Right lobe of liver (tissue), 6 donors: ENCODE data around the gene HINT2. TPM values are rescaled to one million over a fixed set of nuclear protein-coding genes. Genes with fewer than 3 reads are reported as not detected.
A peak's percentile ranks its signal among the peaks of the same experiment; 100 is the strongest.

Experiments used
- ATAC-seq, 4 donors: fragments of 200-7000 bp; cut with Tn5 transposase; one replicate each; pipeline ENCODE4 v1.9.1; 2020; ENCODE audit warnings: mild to moderate bottlenecking in 4 of 4, moderate library complexity in 4 of 4
- DNase-seq, 3 donors: peaks; one replicate each; pipeline ENCODE4 v3.0.0-alpha.2; 2020
- H3K27ac ChIP-seq, 3 donors: fragments of 200-600 bp; one replicate each; pipeline ENCODE4 v1.8.0; 2022
- H3K27me3 ChIP-seq, 2 donors: fragments of 200-600 bp; one replicate each; pipeline ENCODE4 v1.8.0; 2022
- H3K36me3 ChIP-seq, 4 donors: fragments of 200-600 bp; sonication (generic) in 1 of 4; one replicate each; pipeline versions ENCODE4 v1.5.1 to v1.8.0; 2017 to 2022; ENCODE audit warnings: control low read depth in 1 of 4
- H3K4me1 ChIP-seq, 4 donors: fragments of 200-600 bp; sonication (generic) in 1 of 4; one replicate each; pipeline versions ENCODE4 v1.5.1 to v1.8.0; 2017 to 2022; ENCODE audit warnings: control low read depth in 1 of 4
- H3K4me3 ChIP-seq, 3 donors: fragments of 200-600 bp; one replicate each; pipeline ENCODE4 v1.8.0; 2022
- H3K9me3 ChIP-seq, 4 donors: fragments of 200-600 bp; sonication (generic) in 1 of 4; one replicate each; pipeline versions ENCODE4 v1.5.1 to v1.8.0; 2017 to 2022; ENCODE audit warnings: control low read depth in 1 of 4
- CTCF ChIP-seq, 4 donors: fragments of 200-600 bp in 3 of 4; fragments of 450-650 bp in 1 of 4; IDR thresholded peaks; one replicate each; pipeline versions ENCODE4 v1.5.1 to v1.8.0; 2016 to 2022; ENCODE audit warnings: antibody characterized with exemption in 4 of 4, mild to moderate bottlenecking in 2 of 4
- POLR2A ChIP-seq: fragments of 450-650 bp; IDR thresholded peaks from one replicate; pipeline ENCODE4 v1.6.1; 2017; ENCODE audit warnings: antibody characterized with exemption, mild to moderate bottlenecking
- WGBS: methylation state at CpG from one replicate; pipeline ENCODE4 v1.1.6; 2018; ENCODE audit warnings: low coverage, low lambda C conversion rate; ENCODE audit not compliant: insufficient coverage; ENCODE audit errors: missing lambda C conversion rate; 5-methylcytosine and 5-hydroxymethylcytosine counted together
- intact Hi-C, 2 donors: fragments of 100-400 bp; cut with DNase I; formaldehyde crosslinking; loops; one replicate each; pipeline versions ENCODE4 v1.11.2 to v1.14.1; 2022
- total RNA-seq, 6 experiments: library from RNA; depleted of rRNA in 2 of 6; stranded (reverse); fragments of >200 nt in 2 of 6; fragmentation: NEBNext Ultra II Directional in 3 of 6; extraction: Animal tissue kit (Norgen Biotek cat#: 25700) in 3 of 6; gene quantifications; one replicate each; pipeline versions ENCODE4 v1.1.0 to v1.2.4, GENCODE V29; 2016 to 2023
- donor health status: DM: no; HTN: yes; CAD: no.
- donor health status: DM: no; HTN: no; CAD: no.
- donor health status: DM: no; HTN: no; CAD: no.
- donor health status: DM: no; HTN: yes; CAD: no.
- donor health status: DM: no; HTN: yes; CAD: no.

Gene HINT2
- total RNA-seq, 6 experiments from 2014 or later = 46.0 to 86.3 (median 67.1) TPM

DNA sequence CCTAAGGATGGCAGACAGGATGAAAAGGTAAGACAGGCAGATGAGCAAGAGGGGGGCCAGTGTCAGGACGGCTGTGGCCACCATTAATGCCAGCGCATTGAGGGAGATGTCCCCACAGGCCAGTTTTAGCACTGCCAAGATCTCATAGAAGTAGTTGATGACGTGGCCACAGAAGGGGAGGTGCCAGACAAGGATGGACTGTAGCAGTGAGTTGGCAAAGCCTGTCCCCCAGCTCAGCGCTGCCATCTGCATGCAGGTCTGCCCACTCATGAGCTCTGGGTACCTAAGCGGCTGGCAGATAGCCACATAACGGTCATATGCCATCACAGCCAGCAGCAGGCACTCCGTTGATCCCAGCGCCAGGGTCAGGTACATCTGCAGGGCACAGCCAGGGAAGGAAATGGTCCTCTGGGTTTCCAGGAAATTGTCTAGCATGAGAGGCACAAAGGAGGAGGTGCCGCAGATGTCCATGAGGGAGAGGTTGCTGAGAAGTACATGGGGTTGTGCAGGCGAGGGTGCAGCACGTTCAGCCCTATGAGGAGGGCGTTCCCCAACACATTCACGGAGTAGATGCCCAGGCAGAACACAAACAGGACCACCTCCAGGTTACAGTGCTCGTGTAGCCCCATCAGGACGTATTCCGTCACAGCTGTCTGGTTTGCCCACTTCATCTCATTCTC, 44.6 kb upstream of the HINT2 start:
- WGBS = 68% methylated on average over 3 of the region's 16 CpGs
- ATAC-seq = peak in 2 of 4 donors; percentile 19 to 32

GRCh38 chr9:35858458-35858857, 43.6 kb upstream of the HINT2 start:
- 78% methylated on average over 4 of the region's 5 CpGs for WGBS
- Histone ChIP-seq H3K4me1 (no peaks in the 10 kb centered on the region), H3K27ac (no peak overlapping the region), H3K27me3 (no peaks in the 10 kb centered on the region), H3K36me3 (no peaks in the 10 kb centered on the region), H3K9me3 (no peaks in the 10 kb centered on the region), H3K4me3 (no peak overlapping the region)
- intact Hi-C loops = no loop called here
- ATAC-seq (no peak), DNase-seq (no peak)
- TF ChIP-seq POLR2A (no peak), CTCF (IDR thresholded peaks at IDR 0.05) (no peak)

More for the DNA sequence above, 44.6 kb upstream of the HINT2 start:
- Histone ChIP-seq H3K27ac (no peak overlapping the region), H3K4me1 (no peaks in the 10 kb centered on the region), H3K4me3 (no peak overlapping the region), H3K36me3 (no peaks in the 10 kb centered on the region), H3K9me3 (no peaks in the 10 kb centered on the region), H3K27me3 (no peaks in the 10 kb centered on the region)
- TF ChIP-seq POLR2A (no peak), CTCF (IDR thresholded peaks at IDR 0.05) (no peak)
- intact Hi-C loops = no loop called here
- DNase-seq = peak in 1 of 3 donors; percentile 37

DNA sequence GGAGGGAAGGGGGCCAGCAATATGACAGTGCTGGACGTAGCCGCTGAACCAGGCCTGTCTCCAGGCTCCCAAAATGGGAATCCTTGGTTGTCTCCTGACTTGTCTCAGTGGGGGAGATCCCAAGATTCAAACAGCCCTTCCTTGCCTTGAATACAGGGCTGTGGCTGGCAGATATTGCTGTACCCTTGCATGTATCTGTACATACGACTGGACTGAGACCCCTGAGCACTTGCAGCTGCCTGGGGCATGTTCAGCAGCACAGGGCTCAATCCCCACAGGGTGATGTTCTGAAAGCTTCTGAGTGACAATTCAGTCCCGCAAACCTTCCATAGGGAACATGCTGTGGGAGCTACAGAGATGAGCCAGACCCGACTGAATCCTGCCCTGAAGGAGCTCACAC, 42.0 kb upstream of the HINT2 start:
- Histone ChIP-seq H3K27ac (no peak overlapping the region), H3K4me1 (no peaks in the 10 kb centered on the region), H3K36me3 (no peaks in the 10 kb centered on the region), H3K4me3 (no peak overlapping the region), H3K9me3 (no peaks in the 10 kb centered on the region), H3K27me3 (no peaks in the 10 kb centered on the region)
- intact Hi-C loops = no loop called here
- no peak for TF ChIP-seq POLR2A
- TF ChIP-seq CTCF (IDR thresholded peaks at IDR 0.05) = no peak
- DNase-seq (peak in 1 of 3 donors; percentile 15), ATAC-seq (no peak)
- 86% methylated on average over 1 of the region's 5 CpGs for WGBS

DNA sequence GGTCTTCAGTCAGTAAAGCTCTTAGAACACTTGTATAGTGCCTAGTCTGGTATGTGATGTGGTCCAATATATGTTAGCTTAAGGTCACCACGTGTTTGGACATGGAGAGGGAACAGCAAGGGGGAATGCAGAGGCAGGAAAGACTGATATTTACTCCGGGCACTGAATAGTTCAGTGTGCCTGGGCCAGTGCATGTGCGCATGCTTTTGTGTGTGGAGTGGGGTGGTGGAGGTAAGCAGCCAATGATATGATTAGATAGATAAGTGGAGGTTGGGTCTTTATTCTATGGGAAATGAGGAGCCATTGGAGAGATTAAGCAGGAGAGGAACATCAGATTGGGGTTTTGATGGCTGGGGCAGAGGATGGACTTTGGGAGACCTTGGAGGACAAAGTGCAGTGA, 41.4 kb upstream of the HINT2 start:
- H3K27ac ChIP-seq = no peak overlapping the region
- intact Hi-C loops = no loop called here
- no peaks in the 10 kb centered on the region for H3K36me3 ChIP-seq
- ATAC-seq = no peak
- no peaks in the 10 kb centered on the region for H3K9me3 ChIP-seq
- H3K4me3 ChIP-seq = no peak overlapping the region
- TF ChIP-seq CTCF (IDR thresholded peaks at IDR 0.05) = no peak
- no peak for TF ChIP-seq POLR2A
- 78% methylated on average over 3 of the region's 3 CpGs for WGBS
- H3K4me1 ChIP-seq = no peaks in the 10 kb centered on the region
- no peak for DNase-seq
- H3K27me3 ChIP-seq = no peaks in the 10 kb centered on the region
